ENCODE data around the gene OBSL1.

Gene OBSL1

DNA sequence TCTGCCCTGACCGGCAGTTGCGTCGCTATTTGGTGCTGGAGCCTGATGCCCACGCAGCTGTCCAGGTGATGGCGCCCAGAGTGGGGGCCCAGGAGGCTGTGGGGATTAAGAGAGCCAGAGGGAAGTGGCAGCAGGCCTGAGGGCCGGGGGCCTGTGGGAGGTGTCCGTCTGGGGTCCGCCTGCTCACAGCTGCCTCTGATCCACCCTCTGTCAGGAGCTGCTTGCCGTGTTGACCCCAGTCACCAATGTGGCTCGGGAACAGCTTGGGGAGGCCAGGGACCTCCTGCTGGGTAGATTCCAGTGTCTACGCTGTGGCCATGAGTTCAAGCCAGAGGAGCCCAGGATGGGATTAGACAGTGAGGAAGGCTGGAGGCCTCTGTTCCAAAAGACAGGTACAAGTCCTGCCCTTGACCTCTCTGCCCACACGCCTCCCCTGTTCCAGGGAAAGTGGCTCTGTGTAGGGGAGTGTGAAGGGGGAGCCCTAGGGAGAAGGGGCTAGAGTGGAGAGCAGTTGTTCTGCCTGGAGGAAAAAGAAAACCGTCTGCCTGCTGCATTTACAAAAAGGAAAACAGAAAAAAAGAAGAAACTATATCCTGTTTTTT, 37.9 kb upstream of the OBSL1 start:
- H3K4me3 Mint-ChIP-seq: no peak overlapping the region
- ATAC-seq (replicated peaks): no peak
- H3K36me3 Mint-ChIP-seq (ENCODE audit: insufficient read depth): peaks cover 30% of the 10 kb centered on the region
- no peaks in the 10 kb centered on the region for H3K9me3 Mint-ChIP-seq
- peaks cover 11 to 12% of the 10 kb centered on the region in 2 donors for H3K4me1 Mint-ChIP-seq (ENCODE audit: low read depth in 2 of 2)
- H3K27me3 Mint-ChIP-seq: no peaks in the 10 kb centered on the region
- H3K27ac Mint-ChIP-seq: no peak overlapping the region
- no peak for DNase-seq

DNA sequence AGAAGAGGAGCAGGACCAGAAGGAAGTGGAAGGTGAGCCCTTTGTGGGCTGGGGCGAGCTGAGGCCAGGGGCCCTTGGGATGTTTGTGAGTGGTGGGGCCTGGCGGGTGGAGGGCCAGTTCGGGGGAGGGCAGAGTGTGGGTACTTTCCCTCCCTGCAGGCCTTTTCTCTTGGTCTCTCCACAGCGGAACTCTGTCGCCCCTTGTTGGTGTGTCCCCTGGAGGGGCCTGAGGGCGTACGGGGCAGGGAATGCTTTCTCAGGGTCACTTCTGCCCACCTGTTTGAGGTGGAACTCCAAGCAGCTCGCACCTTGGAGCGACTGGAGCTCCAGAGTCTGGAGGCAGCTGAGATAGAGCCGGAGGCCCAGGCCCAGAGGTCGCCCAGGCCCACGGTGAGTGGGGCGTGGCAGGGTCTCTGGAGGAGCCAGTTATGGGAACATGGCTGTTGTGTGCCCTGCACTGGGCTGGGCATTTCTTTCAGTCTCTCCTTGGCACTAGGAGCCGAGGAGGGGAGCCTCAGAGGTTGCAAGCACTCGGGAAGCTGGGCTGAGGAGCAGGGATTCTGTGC, 37.1 kb upstream of the OBSL1 start:
- Mint-ChIP-seq H3K4me1 (ENCODE audit: low read depth in 2 of 2) (peaks cover 11 to 12% of the 10 kb centered on the region in 2 donors), H3K9me3 (no peaks in the 10 kb centered on the region), H3K4me3 (no peak overlapping the region), H3K27ac (no peak overlapping the region), H3K27me3 (no peaks in the 10 kb centered on the region), H3K36me3 (ENCODE audit: insufficient read depth) (peaks cover 33% of the 10 kb centered on the region)
- no peak for DNase-seq
- ATAC-seq (replicated peaks): no peak

DNA sequence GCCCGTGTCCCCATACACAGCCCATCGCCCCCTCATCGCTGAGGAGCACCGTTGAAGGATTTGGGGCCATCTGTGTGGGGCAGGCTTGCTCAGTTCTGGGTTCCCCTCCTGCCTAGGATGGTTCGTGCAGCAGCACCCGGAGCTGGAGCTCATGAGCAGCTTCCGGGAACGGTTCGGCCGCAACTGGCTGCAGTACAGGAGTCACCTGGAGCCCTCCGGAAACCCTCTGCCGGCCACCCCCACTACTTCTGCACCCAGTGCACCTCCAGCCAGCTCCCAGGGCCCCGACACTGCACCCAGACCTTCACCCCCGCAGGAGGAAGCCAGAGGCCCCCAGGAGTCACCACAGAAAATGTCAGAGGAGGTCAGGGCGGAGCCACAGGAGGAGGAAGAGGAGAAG, 36.6 kb upstream of the OBSL1 start:
- no peak overlapping the region for H3K27ac Mint-ChIP-seq
- H3K36me3 Mint-ChIP-seq (ENCODE audit: insufficient read depth): peaks cover 39% of the 10 kb centered on the region
- ATAC-seq (replicated peaks) (no peak), DNase-seq (no peak)
- H3K4me1 Mint-ChIP-seq (ENCODE audit: low read depth in 2 of 2): peaks cover 10 to 11% of the 10 kb centered on the region in 2 donors
- no peak overlapping the region for H3K4me3 Mint-ChIP-seq
- H3K9me3 Mint-ChIP-seq: no peaks in the 10 kb centered on the region
- H3K27me3 Mint-ChIP-seq: no peaks in the 10 kb centered on the region

DNA sequence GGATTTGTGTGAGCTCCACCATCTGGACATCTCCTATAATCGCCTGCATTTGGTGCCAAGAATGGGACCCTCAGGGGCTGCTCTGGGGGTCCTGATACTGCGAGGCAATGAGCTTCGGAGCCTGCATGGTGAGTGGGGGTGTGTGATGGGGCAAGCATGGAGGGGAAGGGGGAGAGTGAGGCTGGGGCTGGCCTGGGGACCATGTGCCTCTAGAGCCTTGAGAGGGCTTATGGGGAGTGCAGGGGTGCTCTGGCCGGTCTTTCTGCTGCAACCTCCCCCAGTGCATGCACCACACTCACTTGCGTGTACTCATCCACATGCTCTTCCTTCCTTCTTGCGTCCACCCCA, 34.2 kb upstream of the OBSL1 start:
- H3K27me3 Mint-ChIP-seq: no peaks in the 10 kb centered on the region
- peaks cover 52% of the 10 kb centered on the region for H3K36me3 Mint-ChIP-seq (ENCODE audit: insufficient read depth)
- no peaks in the 10 kb centered on the region for H3K4me1 Mint-ChIP-seq (ENCODE audit: low read depth in 2 of 2)
- ATAC-seq (replicated peaks) (no peak), DNase-seq (no peak)
- no peaks in the 10 kb centered on the region for H3K9me3 Mint-ChIP-seq
- no peak overlapping the region for H3K27ac Mint-ChIP-seq
- H3K4me3 Mint-ChIP-seq: no peak overlapping the region

DNA sequence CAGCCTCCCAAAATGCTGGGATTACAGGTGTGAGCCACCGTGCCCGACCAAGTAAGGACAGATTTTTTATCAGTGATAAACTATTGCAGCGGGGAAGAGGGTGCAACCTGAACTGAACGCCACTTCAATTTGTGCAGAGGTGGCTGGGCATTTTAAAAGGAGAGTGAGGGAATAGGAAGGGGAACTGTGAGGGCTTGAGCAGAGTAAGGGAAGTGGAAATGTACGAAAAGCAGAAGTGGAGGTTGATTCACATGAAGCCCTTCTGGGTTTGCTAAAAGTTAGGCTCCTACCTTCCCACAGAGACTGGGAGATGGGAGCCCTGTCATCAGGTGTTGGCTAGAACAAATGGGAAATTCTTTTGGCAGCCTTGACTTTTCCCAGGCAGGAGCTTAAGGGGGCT, 32.4 kb upstream of the OBSL1 start:
- ATAC-seq (replicated peaks): no peak
- no peaks in the 10 kb centered on the region for H3K27me3 Mint-ChIP-seq
- no peak overlapping the region for H3K4me3 Mint-ChIP-seq
- H3K27ac Mint-ChIP-seq: no peak overlapping the region
- H3K4me1 Mint-ChIP-seq (ENCODE audit: low read depth in 2 of 2): peaks cover 3 to 7% of the 10 kb centered on the region in 2 donors
- H3K9me3 Mint-ChIP-seq: no peaks in the 10 kb centered on the region
- H3K36me3 Mint-ChIP-seq (ENCODE audit: insufficient read depth): peaks cover 46% of the 10 kb centered on the region
- no peak for DNase-seq

DNA sequence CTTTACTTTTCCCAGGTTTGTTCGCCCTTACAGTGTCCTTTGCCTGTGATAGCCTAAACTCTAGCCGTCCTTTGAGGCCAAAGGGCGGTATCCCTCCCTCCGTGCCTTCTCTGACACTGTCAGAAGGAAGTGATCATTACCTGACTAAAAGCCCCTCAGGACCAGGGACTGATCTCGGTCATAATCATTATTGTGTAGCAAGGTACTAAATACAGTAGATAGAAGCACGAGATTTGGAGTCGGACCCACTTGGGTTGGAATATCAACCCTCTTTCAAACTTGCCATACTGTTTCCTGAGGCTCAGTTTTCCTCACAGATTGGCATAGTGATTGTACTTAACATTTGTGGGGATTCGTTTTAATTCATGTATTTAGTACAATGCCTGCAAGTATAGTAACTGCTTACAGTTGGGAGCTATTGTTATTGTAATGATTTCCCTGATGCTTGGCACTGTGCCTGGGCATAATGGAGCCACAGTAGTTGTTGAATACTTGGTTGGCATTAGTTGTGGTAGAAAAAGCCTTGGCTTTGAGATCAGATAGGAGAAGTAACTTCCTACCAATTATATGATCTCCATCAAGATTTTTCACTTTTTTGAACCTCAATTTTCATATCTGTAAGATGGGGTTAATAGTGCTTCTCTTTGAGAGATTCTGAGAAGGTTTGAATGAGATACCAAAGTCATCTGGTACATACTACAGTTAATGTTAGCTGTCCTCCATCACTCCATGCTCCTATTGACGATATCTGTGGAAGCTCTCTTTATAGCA, 27.2 kb upstream of the OBSL1 start:
- Mint-ChIP-seq H3K36me3 (ENCODE audit: insufficient read depth) (peaks cover 40% of the 10 kb centered on the region), H3K4me1 (ENCODE audit: low read depth in 2 of 2) (peaks cover 7 to 17% of the 10 kb centered on the region in 2 donors), H3K9me3 (no peaks in the 10 kb centered on the region), H3K4me3 (peak overlapping the region; percentile 94 to 95), H3K27ac (peak overlapping the region; percentile 94 to 97), H3K27me3 (peaks cover 0 to under 1% of the 10 kb centered on the region in 2 donors)
- ATAC-seq (replicated peaks) (no peak), DNase-seq (no peak)

DNA sequence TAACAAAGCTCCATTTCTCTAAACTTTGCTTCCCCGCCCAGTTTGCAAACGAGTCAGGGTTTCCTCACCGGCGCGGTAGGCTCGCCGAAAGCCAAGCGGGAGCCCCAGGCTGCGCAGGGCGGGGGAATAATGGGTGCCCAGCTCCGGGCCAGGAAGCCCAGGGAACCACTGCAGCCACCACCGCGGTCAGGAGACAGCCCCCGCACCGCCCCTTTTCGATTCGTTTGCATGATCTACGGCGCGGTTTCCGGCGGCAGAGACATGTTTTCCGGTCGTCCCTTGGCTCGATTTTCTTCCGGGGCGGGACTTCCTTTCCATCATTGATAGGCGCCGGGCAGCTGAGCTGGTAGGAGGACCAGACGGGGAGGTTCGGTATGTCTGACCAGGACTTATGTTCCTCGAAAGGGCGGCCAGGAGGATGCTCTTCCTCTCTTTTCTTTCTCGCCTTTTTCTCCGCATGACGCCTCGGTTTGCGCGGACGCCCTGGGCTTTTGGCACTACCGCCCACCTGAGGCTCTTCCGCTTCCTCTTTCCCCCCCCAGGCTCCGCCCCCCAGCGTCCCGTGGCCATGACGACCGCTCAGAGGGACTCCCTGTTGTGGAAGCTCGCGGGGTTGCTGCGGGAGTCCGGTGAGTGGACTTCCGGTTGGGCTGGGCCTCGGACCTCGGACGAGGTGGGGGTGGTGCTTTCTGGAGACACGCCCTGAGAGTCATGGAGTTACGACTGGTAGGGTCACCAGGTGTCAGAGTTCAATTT, 26.4 kb upstream of the OBSL1 start, which contains the start of gene STK11IP:
STK11IP (plus strand) TSS at position 306 of the 756 bp plus-strand sequence; CDS start at position 569, 263 bp downstream.
- Mint-ChIP-seq H3K9me3 (no peaks in the 10 kb centered on the region), H3K4me3 (peak within 1 kb of the TSS; percentile 94 to 95), H3K27ac (peak within 1 kb of the TSS; percentile 94 to 97), H3K36me3 (ENCODE audit: insufficient read depth) (peaks cover 32% of the 10 kb centered on the region), H3K27me3 (peaks cover 6 to 8% of the 10 kb centered on the region in 2 donors), H3K4me1 (ENCODE audit: low read depth in 2 of 2) (peaks cover 7 to 17% of the 10 kb centered on the region in 2 donors)
- DNase-seq (peak; percentile 83 to 87 (median 86)), ATAC-seq (replicated peaks) (peak; percentile 91)

DNA sequence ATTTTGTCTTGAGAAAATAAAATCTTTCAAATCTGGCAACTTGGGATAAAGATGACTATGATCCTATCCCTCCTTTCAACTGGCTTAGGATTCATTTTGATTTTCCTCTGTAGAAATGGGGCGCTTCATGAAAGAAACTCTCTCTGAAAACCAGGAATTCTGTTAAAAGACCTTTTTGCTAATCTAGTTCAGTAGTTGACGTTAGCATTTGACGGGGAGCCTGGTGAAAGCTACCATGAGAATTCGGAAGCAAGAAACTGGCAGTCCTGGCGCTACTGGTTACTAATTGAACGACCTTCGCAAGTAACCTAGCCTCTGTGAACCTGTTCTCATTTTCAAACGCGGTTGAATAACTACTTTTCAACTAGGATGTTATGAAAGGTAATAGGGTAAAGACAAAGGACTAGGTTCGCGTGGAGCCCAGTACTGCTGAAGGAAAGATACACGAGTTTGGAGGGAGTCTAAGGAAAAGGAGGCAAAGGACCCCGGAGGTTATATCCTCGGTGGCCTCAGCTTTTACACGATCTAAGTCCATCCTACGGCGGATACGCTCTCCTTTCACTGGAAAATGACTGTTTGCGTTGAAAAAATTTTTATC, 25.7 kb upstream of the OBSL1 start:
- H3K4me3 Mint-ChIP-seq: peak overlapping the region; percentile 94 to 95
- peaks cover 28% of the 10 kb centered on the region for H3K36me3 Mint-ChIP-seq (ENCODE audit: insufficient read depth)
- H3K27me3 Mint-ChIP-seq: peaks cover 10 to 15% of the 10 kb centered on the region in 2 donors
- peak overlapping the region; percentile 94 to 97 for H3K27ac Mint-ChIP-seq
- ATAC-seq (replicated peaks): peak; percentile 2
- DNase-seq: no peak
- no peaks in the 10 kb centered on the region for H3K9me3 Mint-ChIP-seq
- H3K4me1 Mint-ChIP-seq (ENCODE audit: low read depth in 2 of 2): peaks cover 7 to 17% of the 10 kb centered on the region in 2 donors

DNA sequence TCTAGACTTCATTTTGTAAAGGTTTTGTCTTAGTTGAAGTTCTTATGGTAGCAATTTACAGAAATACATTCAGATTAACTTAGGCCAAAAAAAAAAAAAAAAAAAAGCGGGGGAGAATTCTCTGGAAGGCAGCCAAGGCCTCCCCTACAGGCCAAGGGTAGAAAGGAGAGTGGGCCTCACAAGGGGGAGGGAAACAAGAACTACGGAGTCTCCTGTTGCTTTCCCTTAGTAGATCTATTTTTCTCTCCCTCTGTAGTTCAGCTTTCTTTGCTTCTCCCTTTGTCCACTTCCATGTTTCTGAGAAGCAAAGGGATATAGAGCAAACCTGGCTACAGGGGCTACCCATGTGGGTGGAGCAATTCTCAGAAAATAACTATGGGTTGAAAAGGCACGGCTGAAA, 23.9 kb upstream of the OBSL1 start:
- Mint-ChIP-seq H3K4me3 (no peak overlapping the region), H3K27me3 (peaks cover 10 to 20% of the 10 kb centered on the region in 2 donors), H3K36me3 (ENCODE audit: insufficient read depth) (peaks cover 21% of the 10 kb centered on the region), H3K27ac (no peak overlapping the region), H3K9me3 (no peaks in the 10 kb centered on the region), H3K4me1 (ENCODE audit: low read depth in 2 of 2) (peaks cover 7 to 17% of the 10 kb centered on the region in 2 donors)
- no peak for DNase-seq
- ATAC-seq (replicated peaks): no peak

DNA sequence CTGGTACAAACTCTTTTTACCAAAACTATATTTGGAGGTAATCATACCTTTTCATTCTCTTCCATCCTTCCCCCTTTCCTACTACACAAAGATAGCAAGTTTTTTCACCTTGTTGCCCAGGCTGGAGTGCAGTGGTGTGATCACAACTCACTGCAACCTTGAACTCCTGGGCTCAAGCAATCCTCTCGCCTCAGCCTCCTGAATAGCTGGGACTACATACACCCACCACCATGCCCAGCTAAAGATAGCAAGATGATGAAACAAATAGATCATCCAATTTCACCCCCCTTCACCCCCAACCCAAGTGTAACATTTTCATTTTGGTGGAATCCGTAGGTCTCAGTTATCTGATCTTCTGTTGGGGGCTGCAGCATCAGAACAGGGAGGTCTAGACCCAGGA, 21.8 kb upstream of the OBSL1 start:
- no peak for DNase-seq
- peaks cover 10 to 26% of the 10 kb centered on the region in 2 donors for H3K27me3 Mint-ChIP-seq
- ATAC-seq (replicated peaks): no peak
- H3K27ac Mint-ChIP-seq: no peak overlapping the region
- peaks cover 13% of the 10 kb centered on the region for H3K36me3 Mint-ChIP-seq (ENCODE audit: insufficient read depth)
- peaks cover 2 to 4% of the 10 kb centered on the region in 2 donors for H3K4me1 Mint-ChIP-seq (ENCODE audit: low read depth in 2 of 2)
- no peaks in the 10 kb centered on the region for H3K9me3 Mint-ChIP-seq
- H3K4me3 Mint-ChIP-seq: no peak overlapping the region

DNA sequence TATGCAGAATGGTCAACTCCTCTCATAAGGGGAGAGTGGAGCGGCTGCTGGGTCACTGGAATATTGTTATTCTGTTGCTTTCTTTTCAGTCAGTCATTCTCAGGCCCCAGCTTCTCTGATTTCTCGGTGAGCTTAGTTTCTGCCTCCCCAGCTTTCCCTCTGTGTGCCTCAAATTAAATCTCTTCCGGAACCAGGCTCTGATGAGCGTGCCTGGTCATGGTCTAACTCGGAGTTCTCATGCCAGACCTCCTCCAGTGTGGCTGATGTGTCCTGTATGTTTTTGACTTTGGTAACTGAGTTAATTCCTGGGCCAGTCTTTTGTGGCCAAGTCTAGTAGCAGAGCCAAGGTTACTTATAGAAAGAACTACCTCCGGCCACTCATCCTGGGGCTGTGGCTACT, 21.4 kb upstream of the OBSL1 start:
- Mint-ChIP-seq H3K9me3 (no peaks in the 10 kb centered on the region), H3K36me3 (ENCODE audit: insufficient read depth) (peaks cover 10% of the 10 kb centered on the region), H3K27ac (no peak overlapping the region), H3K27me3 (peaks cover 10 to 30% of the 10 kb centered on the region in 2 donors), H3K4me3 (no peak overlapping the region), H3K4me1 (ENCODE audit: low read depth in 2 of 2) (no peaks in the 10 kb centered on the region)
- DNase-seq (no peak), ATAC-seq (replicated peaks) (no peak)

DNA sequence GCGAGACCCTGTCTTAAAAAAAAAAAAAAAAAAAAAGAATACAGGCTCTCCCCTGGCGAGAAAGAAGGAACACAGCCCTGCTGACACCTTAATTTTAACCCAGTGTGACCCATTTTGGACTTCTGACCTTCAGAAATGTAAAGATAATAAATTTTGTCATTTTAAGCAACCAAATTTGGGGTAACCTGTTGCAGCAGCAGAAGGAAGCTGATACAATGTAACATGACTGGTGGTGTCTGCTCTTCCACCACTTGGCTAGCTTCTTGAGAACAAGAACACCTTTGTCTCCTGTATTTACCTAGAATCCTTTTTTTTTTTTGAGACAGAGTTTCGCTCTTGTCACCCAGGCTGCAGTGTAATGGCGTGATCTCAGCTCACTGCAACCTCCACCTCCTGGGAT, 19.8 kb upstream of the OBSL1 start:
- peaks cover 2% of the 10 kb centered on the region for H3K36me3 Mint-ChIP-seq (ENCODE audit: insufficient read depth)
- H3K27ac Mint-ChIP-seq: no peak overlapping the region
- peaks cover 21 to 47% of the 10 kb centered on the region in 2 donors for H3K27me3 Mint-ChIP-seq
- no peak for ATAC-seq (replicated peaks)
- DNase-seq: no peak
- no peak overlapping the region for H3K4me3 Mint-ChIP-seq
- H3K9me3 Mint-ChIP-seq: no peaks in the 10 kb centered on the region
- no peaks in the 10 kb centered on the region for H3K4me1 Mint-ChIP-seq (ENCODE audit: low read depth in 2 of 2)

DNA sequence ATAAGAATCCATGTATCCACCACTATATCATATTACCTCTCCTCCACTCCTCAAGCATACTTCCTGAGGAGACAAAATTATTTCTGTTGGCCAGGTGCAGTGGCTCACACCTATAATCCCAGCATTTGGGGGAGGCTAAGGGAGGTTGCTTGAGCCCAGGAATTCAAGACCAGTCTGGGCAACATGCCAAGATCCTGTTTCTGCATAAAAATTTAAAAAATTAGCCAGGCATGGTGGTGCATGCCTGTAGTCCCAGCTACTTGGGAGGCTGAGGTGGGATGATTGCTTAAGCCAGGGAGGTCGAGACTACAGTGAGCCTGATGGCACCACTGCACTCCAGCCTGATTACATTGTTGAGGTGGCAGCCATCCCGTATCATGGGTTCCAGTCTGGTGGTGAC, 10.0 kb upstream of the OBSL1 start:
- H3K4me1 Mint-ChIP-seq (ENCODE audit: low read depth in 2 of 2): no peaks in the 10 kb centered on the region
- no peaks in the 10 kb centered on the region for H3K9me3 Mint-ChIP-seq
- no peak overlapping the region for H3K4me3 Mint-ChIP-seq
- ATAC-seq (replicated peaks) (no peak), DNase-seq (no peak)
- peaks cover 38 to 60% of the 10 kb centered on the region in 2 donors for H3K27me3 Mint-ChIP-seq
- H3K36me3 Mint-ChIP-seq (ENCODE audit: insufficient read depth): peaks cover 5% of the 10 kb centered on the region
- H3K27ac Mint-ChIP-seq: no peak overlapping the region

Measured in effector memory CD8-positive, alpha-beta T cell (primary cell).